Activated CD4-positive, CD25-positive, alpha-beta regulatory T cell (primary cell): ENCODE measurements around the gene SULT1C4.
"Not testable (repeated sequence)": the region's sequence is repeated elsewhere in the genome, so short reads cannot be mapped to it uniquely, and the experiment has no call there.

Experiments used
- DNase-seq, 4 experiments: peaks; one replicate each; lab custom pipeline; 2025; lab: John Stamatoyannopoulos, UW

The SULT1C4 gene

GRCh38 chr2:108413711-108414095, 35.9 kb downstream of the SULT1C4 start:
- DNase-seq, result no peak

DNA sequence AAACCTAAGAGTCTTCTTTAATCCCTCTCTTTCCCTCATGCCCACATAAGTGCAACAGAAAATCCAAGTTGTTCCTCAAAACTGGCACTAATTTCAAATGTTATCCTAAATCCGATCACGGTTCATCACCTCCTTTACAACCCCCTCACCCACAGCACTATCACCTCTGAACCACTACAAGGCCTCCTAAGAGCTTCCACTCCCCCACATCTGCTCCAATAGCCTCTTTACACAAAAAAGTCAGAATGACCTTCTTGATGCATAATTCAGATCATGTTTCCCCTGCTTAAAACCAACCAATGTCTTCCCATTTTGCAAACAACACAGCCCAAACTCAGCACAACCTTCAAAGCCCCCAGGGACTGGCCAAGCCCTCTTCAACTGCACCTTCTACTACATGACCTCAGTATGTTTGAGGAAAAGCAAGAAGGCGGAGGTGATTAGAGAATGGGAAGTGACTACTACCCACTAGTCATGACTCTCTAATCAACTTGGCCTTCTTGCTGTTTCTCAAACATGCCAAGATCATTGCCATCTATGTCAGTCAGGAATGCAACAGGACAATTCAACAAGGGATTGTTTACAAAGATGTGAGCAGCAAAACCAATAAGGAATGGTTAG, 36.6 kb downstream of the SULT1C4 start:
- DNase-seq, result no peak

DNA sequence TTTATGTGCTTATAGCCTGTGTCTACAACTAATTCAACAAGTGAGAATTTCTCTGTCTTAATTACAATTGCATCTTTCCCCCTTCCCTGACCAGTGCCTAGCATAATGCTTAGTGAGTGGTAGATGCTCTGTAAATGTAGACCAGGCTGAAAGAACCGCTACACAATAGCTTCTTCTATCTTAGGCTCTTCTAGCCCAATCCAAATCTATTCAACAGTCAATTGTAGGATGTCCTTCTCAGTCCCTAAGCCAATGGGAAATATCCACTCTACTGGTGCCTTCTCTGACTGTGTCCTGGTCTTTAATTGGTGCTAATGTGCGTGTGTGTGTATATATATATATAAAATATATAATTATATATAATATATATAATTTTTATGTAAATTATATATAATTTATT, 37.2 kb downstream of the SULT1C4 start:
- no peak for DNase-seq

- DNase-seq, result no peak
Observed at GRCh38 chr2:108417254-108417653, 39.5 kb downstream of the SULT1C4 start.

- no peak for DNase-seq
Observed at GRCh38 chr2:108418416-108418815, 40.7 kb downstream of the SULT1C4 start.

- no peak for DNase-seq
Observed at GRCh38 chr2:108423067-108423466, 45.3 kb downstream of the SULT1C4 start.

- DNase-seq, result no peak
Observed at GRCh38 chr2:108423502-108424251, 45.9 kb downstream of the SULT1C4 start.

DNA sequence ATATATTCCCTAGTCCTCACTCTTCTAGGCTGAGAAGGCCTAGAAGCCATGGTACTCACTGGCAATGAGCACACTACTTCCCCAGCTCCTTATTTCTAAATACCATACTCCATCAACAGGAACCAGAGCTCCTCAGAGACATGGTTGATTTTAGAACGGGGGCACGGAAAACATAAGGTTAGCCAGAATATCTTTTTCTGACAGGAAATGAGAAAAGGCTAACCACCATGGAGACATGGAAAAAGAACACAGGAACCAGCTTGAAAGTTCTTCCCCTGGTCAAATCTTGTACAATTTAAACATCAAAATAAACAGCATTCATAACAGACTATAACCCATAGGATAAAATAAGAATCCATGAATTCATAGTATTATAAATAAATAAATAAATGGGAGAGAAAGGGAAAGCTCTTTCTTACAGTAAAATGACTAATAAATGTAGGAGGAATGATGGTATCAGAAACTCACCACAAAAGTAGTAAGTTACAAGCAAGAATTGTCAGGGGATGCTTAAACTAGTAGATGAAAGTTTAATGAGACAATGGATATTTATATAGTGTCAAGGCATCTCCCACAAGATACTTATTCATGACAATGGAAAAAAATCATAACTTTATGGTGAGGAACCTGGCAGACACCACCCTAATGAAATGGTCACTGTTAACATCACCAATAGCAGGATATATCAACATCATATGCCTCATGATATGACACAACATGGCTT, 50.7 kb downstream of the SULT1C4 start:
- no peak for DNase-seq

DNA sequence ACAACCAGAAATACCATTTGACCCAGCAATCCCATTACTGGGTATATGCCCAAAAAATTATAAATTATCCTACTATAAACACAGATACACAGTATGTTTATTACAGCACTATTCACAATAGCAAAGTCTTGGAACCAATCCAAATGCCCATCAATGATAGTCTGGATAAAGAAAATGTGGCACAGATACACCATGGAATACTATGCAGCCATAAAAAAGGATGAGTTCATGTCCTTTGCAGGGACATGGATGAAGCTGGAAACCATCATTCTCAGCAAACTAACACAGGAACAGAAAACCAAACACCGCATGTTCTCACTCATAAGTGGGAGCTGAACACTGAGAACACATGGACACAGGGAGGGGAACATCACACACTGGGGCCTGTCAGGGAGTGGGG, 57.8 kb downstream of the SULT1C4 start:
- DNase-seq, result not testable (repeated sequence)

DNA sequence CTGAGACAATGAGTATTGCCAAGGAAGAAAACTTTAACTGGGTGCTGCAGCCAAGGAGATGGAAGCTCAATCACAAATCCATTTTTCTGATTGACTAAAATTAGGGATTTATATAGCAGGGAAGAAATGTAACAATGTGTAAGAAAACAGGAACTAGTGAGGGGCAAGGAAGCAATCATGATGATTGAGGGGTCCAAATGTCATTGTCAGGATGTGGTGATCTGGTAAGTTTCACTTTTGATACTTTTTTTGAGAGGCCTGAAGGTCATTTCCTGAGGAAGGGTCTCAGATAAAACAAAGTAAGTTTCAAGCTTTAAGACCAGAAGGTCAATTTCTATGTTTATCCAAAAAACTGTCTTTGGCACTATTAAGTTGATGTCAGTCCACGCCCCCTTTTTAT, 59.2 kb downstream of the SULT1C4 start:
- no peak for DNase-seq
